Measurements from ENCODE around the gene DUSP6. TPM values are rescaled to one million over a fixed set of nuclear protein-coding genes. Genes with fewer than 3 reads are reported as not detected.

DUSP6 gene
- total and polyA plus RNA-seq, 2 of the 13 experiments (the other 11 are each of a cell fraction or from before 2014, with no cell fraction given): 40.9 to 161 TPM

- TF ChIP-seq ZNF609 (CRISPR knock-in tag; IDR thresholded peaks at IDR 0.05; ENCODE audit: borderline replicate concordance) (peak; percentile 68; the same call in 1 of the 2 replicates), YY1 (IDR thresholded peaks at IDR 0.05; ENCODE audit: insufficient read depth, insufficient replicate concordance, low read depth, low read length) (no peak), TGIF2 (CRISPR knock-in tag; IDR thresholded peaks at IDR 0.05) (no peak), MXD1 (CRISPR knock-in tag; IDR thresholded peaks at IDR 0.05) (no peak), CC2D1A (CRISPR knock-in tag; IDR thresholded peaks at IDR 0.05) (no peak), ZNF260 (CRISPR knock-in tag; IDR thresholded peaks at IDR 0.05; ENCODE audit: borderline replicate concordance, low read depth) (no peak), SRSF1 (optimal IDR thresholded peaks at IDR 0.05; ENCODE audit: low read depth, low read length) (no peak), ZNF574 (CRISPR knock-in tag; IDR thresholded peaks at IDR 0.05) (no peak), DR1 (CRISPR knock-in tag; IDR thresholded peaks at IDR 0.05) (no peak), E2F2 (CRISPR knock-in tag; IDR thresholded peaks at IDR 0.05; ENCODE audit: borderline replicate concordance) (no peak), ARID2 (CRISPR knock-in tag; IDR thresholded peaks at IDR 0.05; ENCODE audit: borderline replicate concordance) (no peak), ZNF616 (CRISPR knock-in tag; IDR thresholded peaks at IDR 0.05; ENCODE audit: low read depth) (no peak), KAT2B (IDR thresholded peaks at IDR 0.05; ENCODE audit: borderline replicate concordance, low read depth, low read length) (no peak), ZNF180 (CRISPR knock-in tag; IDR thresholded peaks at IDR 0.05; ENCODE audit: borderline replicate concordance, low read depth) (no peak), POLR2AphosphoS5 (IDR thresholded peaks at IDR 0.05; ENCODE audit: low read depth, low read length) (no peak), ZNF121 (CRISPR knock-in tag; IDR thresholded peaks at IDR 0.05) (no peak), ZMAT5 (CRISPR knock-in tag; IDR thresholded peaks at IDR 0.05; ENCODE audit: borderline replicate concordance, low read depth) (no peak), ZNF446 (CRISPR knock-in tag; IDR thresholded peaks at IDR 0.05) (no peak)
These were observed 39.5 kb upstream of the DUSP6 start (continued) for GRCh38 chr12:89391726-89392336.
